C4-2B (cell line): ENCODE results near the gene TRIB2.

Source experiments
- CTCF ChIP-seq: fragments of 450-650 bp; conservative IDR thresholded peaks from 2 replicates; pipeline ENCODE4 v1.5.1; 2017; ENCODE audit warnings: mild to moderate bottlenecking
- ZFX ChIP-seq: fragments of 450-650 bp; IDR thresholded peaks from 2 replicates; pipeline ENCODE4 v1.6.1; 2017

- no peak for TF ChIP-seq CTCF
- no peak for TF ChIP-seq ZFX
Measured at GRCh38 chr2:12759248-12759647, 42.5 kb downstream of the TRIB2 start.
